ENCODE results near the gene MZB1. TPM values are rescaled to one million over a fixed set of nuclear protein-coding genes. Genes with fewer than 3 reads are reported as not detected.

The MZB1 gene
- under 1 TPM; 0.22 to 0.90 (median 0.32) TPM for polyA plus RNA-seq (ENCODE audit: insufficient read length in 4 of 4)

DNA sequence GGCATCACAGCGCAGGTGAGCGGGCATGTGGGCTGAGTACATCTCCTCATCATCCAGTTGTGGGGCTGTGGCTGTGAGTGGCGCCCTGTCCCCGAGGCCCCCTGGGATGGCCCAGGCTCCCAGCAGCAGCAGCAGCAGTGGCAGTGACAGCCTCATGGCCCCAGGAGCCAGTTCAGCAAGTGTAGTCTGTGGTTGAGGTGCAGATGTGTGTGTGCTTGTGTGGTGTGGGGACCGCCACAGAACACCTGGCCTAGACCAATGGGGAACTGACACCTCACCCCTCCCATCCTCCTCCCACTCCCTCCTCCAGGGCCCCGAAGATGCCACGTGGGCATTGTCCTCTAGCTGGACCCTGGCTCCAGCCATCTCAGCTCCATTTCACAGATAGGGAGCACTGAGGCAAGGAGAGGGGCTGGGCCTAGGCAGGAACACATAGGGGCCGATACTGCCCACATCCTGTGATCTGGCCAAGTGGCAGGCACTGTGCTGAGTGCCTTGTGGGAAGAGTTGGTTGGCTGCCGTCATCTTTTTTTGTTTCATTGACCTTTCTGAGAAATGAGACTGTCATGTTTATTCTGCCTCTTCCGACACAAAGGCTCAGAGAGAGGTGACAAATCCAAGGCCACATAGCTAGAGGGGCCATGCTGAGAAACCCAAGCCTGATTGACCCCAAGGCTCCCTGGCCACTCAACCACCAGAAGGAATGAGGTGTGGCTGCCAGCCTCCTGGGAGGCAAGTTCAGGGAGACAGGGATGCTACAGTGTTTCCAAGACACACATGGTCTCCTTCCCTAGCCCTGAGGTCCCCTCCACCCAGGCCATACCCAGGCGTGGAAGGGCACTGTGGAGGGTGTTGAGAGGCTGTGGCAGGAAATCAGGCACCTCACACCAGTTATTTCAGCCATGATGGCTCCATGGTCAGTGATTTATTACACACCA lies at the start of gene MZB1:
MZB1 (minus strand) TSS at position 213 of the 938 bp plus-strand sequence; CDS start at position 156, 57 bp downstream.
- DNase-seq (ENCODE audit: low read depth in 4 of 4, low spot score in 3 of 4) = no peak

DNA sequence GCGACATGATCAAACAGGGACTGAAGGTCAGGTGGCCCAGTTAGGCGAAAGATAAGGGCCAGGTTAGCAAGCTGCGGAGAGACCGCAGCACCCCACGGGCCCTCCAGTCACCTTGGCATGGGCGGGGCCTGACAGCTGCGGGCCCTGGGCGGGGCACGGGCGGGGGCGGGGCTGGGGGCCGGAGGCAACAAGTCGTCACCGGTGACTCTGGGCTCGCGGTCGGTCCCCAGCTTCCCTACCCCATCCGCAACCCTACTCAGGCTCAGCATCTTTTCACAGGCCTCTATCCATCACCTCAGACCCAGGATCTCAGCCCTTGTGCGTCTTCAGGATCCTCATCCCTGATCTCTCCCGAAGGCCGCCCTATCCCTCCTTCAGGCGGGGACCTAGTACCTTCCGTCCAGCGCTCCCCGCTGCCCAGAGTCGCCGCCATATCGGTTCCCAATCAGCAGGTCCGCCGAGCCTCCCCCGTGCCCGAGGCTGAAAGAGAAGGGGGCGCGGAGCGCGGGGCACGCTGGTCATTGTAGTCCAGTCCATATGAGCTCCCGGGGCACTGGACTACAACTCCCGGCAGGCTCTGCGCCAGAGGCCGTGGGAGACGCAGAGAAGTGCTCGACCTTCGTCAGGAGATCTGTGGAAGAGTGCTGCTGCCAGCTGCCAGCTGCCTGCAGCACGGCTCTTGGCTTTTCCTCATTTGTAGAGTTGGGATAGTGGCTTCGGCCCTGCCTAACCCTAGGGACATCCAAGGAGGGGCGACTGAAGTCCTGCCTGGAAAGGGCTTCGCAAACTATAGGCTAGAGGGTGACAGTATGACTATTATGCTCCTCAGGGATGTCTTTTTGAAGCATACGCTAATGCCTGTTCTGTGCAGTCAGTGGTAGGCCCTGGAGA lies 49.5 kb upstream of the MZB1 start, which contains the start of gene DNAJC18:
DNAJC18 (minus strand) TSS at position 513 of the 891 bp plus-strand sequence; CDS start at position 433, 80 bp downstream.
- peak; percentile 81 to 89 (median 86) for DNase-seq (ENCODE audit: low read depth in 4 of 4, low spot score in 3 of 4)

DNA sequence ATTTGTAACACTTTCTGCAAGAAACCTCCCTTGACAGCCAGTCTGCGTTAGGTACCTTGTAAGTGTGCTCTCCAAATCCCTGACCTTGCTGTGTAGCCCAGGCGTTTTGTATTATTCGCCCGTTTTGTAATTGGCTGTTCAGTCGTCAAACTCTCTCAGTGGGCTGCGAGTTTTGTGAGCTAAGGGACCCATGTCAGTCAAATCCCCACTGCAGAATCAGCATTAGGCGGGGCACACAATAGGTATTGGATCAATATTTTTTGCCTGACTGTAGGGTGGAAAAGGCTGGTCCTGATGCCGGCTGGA lies 48.9 kb upstream of the MZB1 start:
- DNase-seq (ENCODE audit: low read depth in 4 of 4, low spot score in 3 of 4) = no peak

GRCh38 chr5:139435676-139436075 lies 46.0 kb upstream of the MZB1 start:
- no peak for DNase-seq (ENCODE audit: low read depth in 4 of 4, low spot score in 3 of 4)

- DNase-seq (ENCODE audit: low read depth in 4 of 4, low spot score in 3 of 4) = no peak
Observed at GRCh38 chr5:139431706-139432105, 42.0 kb upstream of the MZB1 start.

- no peak for DNase-seq (ENCODE audit: low read depth in 4 of 4, low spot score in 3 of 4)
Observed at GRCh38 chr5:139430015-139430414, 40.3 kb upstream of the MZB1 start.

- no peak for DNase-seq (ENCODE audit: low read depth in 4 of 4, low spot score in 3 of 4)
Observed at GRCh38 chr5:139426203-139426885, 36.6 kb upstream of the MZB1 start.

- DNase-seq (ENCODE audit: low read depth in 4 of 4, low spot score in 3 of 4) = no peak
Observed at GRCh38 chr5:139425497-139425896, 35.8 kb upstream of the MZB1 start.

- DNase-seq (ENCODE audit: low read depth in 4 of 4, low spot score in 3 of 4) = peak in 1 of 4 donors; percentile 42
Observed at GRCh38 chr5:139422307-139422893, 32.7 kb upstream of the MZB1 start.

- DNase-seq (ENCODE audit: low read depth in 4 of 4, low spot score in 3 of 4) = no peak
Observed at GRCh38 chr5:139419226-139420192, 29.8 kb upstream of the MZB1 start.

GRCh38 chr5:139418793-139419192 lies 29.1 kb upstream of the MZB1 start:
- DNase-seq (ENCODE audit: low read depth in 4 of 4, low spot score in 3 of 4) = no peak

- no peak for DNase-seq (ENCODE audit: low read depth in 4 of 4, low spot score in 3 of 4)
Observed at GRCh38 chr5:139417214-139417613, 27.5 kb upstream of the MZB1 start.

DNA sequence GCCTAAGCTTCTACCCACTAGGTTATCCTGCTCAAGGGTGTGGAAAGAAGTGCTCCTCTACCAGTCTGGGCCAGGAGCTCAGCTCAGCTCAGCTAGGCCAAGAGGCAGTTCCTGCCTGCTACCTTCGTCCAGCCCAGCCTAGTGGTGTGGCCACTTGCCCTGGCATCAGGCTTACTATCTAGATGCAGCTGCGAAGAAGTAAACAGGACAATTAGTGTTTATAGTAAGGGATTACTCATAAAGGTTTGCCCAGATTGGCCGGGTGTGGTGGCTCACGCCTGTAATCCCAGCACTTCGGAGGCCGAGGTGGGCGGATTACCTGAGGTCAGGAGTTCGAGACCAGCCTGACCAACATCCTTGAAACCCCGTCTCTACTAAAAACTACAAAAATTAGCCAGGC lies 26.9 kb upstream of the MZB1 start:
- no peak for DNase-seq (ENCODE audit: low read depth in 4 of 4, low spot score in 3 of 4)

- no peak for DNase-seq (ENCODE audit: low read depth in 4 of 4, low spot score in 3 of 4)
Observed at GRCh38 chr5:139415869-139416268, 26.2 kb upstream of the MZB1 start.

GRCh38 chr5:139415221-139415861 lies 25.6 kb upstream of the MZB1 start:
- DNase-seq (ENCODE audit: low read depth in 4 of 4, low spot score in 3 of 4) = no peak

- DNase-seq (ENCODE audit: low read depth in 4 of 4, low spot score in 3 of 4) = no peak
Observed at GRCh38 chr5:139414581-139415130, 24.9 kb upstream of the MZB1 start.

DNA sequence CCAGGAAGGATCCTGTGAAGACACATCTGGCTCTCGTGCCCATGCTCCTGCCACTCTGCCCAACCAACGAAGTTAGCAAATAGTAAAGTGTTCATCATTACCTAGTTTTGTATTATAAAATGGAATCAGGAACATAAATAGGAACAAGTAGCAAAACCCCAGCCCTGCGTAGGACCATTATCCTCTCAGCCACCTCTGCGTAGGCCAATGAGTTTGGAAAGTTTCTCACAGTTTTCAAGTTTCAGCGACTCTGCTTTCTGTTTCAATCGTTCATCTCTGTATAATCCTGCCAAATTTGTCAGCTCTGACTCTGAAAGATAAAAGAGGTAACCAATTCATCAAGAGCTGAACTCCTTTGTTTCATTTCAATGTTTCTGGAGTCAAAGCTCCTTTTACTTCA lies 24.2 kb upstream of the MZB1 start:
- no peak for DNase-seq (ENCODE audit: low read depth in 4 of 4, low spot score in 3 of 4)

DNA sequence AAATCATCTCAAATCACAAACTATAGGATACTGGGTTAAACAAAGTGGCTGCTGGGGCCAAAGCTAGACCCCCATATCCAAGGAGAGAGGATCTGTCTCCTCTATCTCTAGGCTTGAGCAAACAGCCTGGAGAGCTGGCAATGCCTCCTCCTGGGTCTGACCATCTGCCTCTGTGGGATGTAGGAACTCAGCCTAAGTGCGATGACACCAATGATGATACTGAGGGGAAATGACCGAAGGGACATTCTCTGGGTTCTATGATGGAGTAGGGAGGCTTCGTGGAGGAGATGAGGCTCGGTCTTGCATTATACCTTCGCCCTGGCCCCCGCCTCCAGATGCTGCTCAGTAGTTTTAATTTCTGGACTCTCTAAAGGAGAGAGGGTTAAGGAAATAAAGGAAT lies 23.4 kb upstream of the MZB1 start:
- DNase-seq (ENCODE audit: low read depth in 4 of 4, low spot score in 3 of 4) = no peak
